HG03378 (cell line): ENCODE measurements around the gene PIGP.
"Not testable (repeated sequence)": the region's sequence is repeated elsewhere in the genome, so short reads cannot be mapped to it uniquely, and the experiment has no call there.

ENCODE experiments used
- ATAC-seq: cut with Tn5 transposase; IDR thresholded peaks from one replicate; pipeline ENCODE4 v1.9.1; 2021; ENCODE audit warnings: mild to moderate bottlenecking, moderate library complexity; ENCODE audit not compliant: unreplicated experiment

Gene PIGP

GRCh38 chr21:37045149-37045548, 27.7 kb downstream of the PIGP start:
- no peak for ATAC-seq

GRCh38 chr21:37044643-37045042, 28.2 kb downstream of the PIGP start:
- ATAC-seq = no peak

GRCh38 chr21:37043818-37044217, 29.1 kb downstream of the PIGP start:
- ATAC-seq = no peak

GRCh38 chr21:37041706-37042271, 31.1 kb downstream of the PIGP start:
- no peak for ATAC-seq

- ATAC-seq = no peak
Measured at GRCh38 chr21:37040212-37040611, 32.7 kb downstream of the PIGP start.

GRCh38 chr21:37039411-37040075, 33.3 kb downstream of the PIGP start:
- ATAC-seq = no peak

GRCh38 chr21:37036177-37036576, 36.7 kb downstream of the PIGP start:
- ATAC-seq = no peak

GRCh38 chr21:37034394-37034793, 38.5 kb downstream of the PIGP start:
- not testable (repeated sequence) for ATAC-seq

- no peak for ATAC-seq
Measured at GRCh38 chr21:37032877-37033471, 39.9 kb downstream of the PIGP start.

GRCh38 chr21:37032293-37032692, 40.6 kb downstream of the PIGP start:
- no peak for ATAC-seq

- ATAC-seq = no peak
Measured at GRCh38 chr21:37030864-37031263, 42.0 kb downstream of the PIGP start.

GRCh38 chr21:37028570-37028969, 44.3 kb downstream of the PIGP start:
- ATAC-seq = no peak

GRCh38 chr21:37026499-37026898, 46.4 kb downstream of the PIGP start:
- ATAC-seq = no peak

- no peak for ATAC-seq
Measured at GRCh38 chr21:37017951-37018679, 54.8 kb downstream of the PIGP start.
